Heart left ventricle (tissue), 13 donors: ENCODE measurements around the gene ARHGEF17.

Experiments
- CTCF ChIP-seq, 12 donors: fragments of 200-600 bp; sonication (generic) in 4 of 12; IDR thresholded peaks; one replicate each; pipeline versions ENCODE4 v1.5.0 to v1.8.0; 2018 to 2022; ENCODE audit warnings: antibody characterized with exemption in 12 of 12, mild to moderate bottlenecking in 5 of 12
- POLR2A ChIP-seq, 2 donors: fragments of 450-650 bp; IDR thresholded peaks; one replicate each; pipeline ENCODE4 v1.6.1; 2017; ENCODE audit warnings: antibody characterized with exemption in 2 of 2, mild to moderate bottlenecking in 2 of 2, moderate library complexity in 2 of 2
- donor health status: ischemic (EF 13 %, LVEDD 7.1; RV severe dilation, severe dysfunction).
- donor health status: DM: no; HTN: yes; CAD: no.
- donor health status: DM: no; HTN: no; CAD: no.
- donor health status: ischemic (EF 25% LVEDD 6.9; RV normal size, moderate dysfunction).
- donor health status: ischemic (EF 25% LVEDD 5.7; RV mildly dilated, moderate dysfunction).
- donor health status: ischemic (EF 35%, LVEDD 5.7; RV mildly dilated, moderate dysfunction).
- donor health status: nonischemic (EF 11% LVEDD 7.7; RV severe dilation, severe dysfunction).
- donor health status: DM: yes; HTN: yes; CAD: no.
- donor health status: PGD.
- donor health status: ischemic (EF 29% LVEDD 5.4; RV normal size, mild dysfunction).
- donor health status: nonischemic (EF 23%, LVEDD 6.1; RV moderate dilation, normal function).

GRCh38 chr11:73325036-73325981 lies 17.2 kb downstream of the ARHGEF17 start:
- TF ChIP-seq CTCF (IDR thresholded peaks at IDR 0.05), result no peak
- TF ChIP-seq POLR2A (IDR thresholded peaks at IDR 0.05), result no peak
